Liver (tissue), 9 donors: ENCODE results near the gene PPM1N. TPM values are rescaled to one million over a fixed set of nuclear protein-coding genes. Genes with fewer than 3 reads are reported as not detected.

Experiments used
- DNase-seq: peaks from one replicate; pipeline ENCODE4 v3.0.0-alpha.2; 2017; ENCODE audit warnings: low spot score
- H3K27ac ChIP-seq, 2 donors: one replicate each; pipeline ENCODE4 v1.7.0; 2013; ENCODE audit warnings: inconsistent platforms in 2 of 2, low read length in 2 of 2, control low read depth in 1 of 2, low read depth in 1 of 2, mild to moderate bottlenecking in 1 of 2
- H3K27me3 ChIP-seq, 4 donors: one replicate each; pipeline versions ENCODE4 v1.6.1 to v1.7.0; 2013; ENCODE audit warnings: low read length in 3 of 4, inconsistent platforms in 1 of 4, mild to moderate bottlenecking in 1 of 4, moderate library complexity in 1 of 4; ENCODE audit not compliant: control insufficient read depth in 4 of 4, insufficient read depth in 4 of 4
- H3K36me3 ChIP-seq, 4 donors: one replicate each; pipeline versions ENCODE4 v1.6.1 to v1.7.0; 2013; ENCODE audit warnings: low read length in 3 of 4, mild to moderate bottlenecking in 3 of 4, low read depth in 1 of 4, moderate library complexity in 1 of 4; ENCODE audit not compliant: control insufficient read depth in 4 of 4, insufficient read depth in 3 of 4
- H3K4me1 ChIP-seq, 4 donors: one replicate each; pipeline versions ENCODE4 v1.6.1 to v1.7.0; 2013; ENCODE audit warnings: low read length in 3 of 4, mild to moderate bottlenecking in 3 of 4, moderate library complexity in 1 of 4; ENCODE audit not compliant: control insufficient read depth in 4 of 4, insufficient read depth in 4 of 4
- H3K4me3 ChIP-seq, 3 donors: one replicate each; pipeline versions ENCODE4 v1.6.1 to v1.7.0; 2013; ENCODE audit warnings: low read length in 3 of 3, control low read depth in 1 of 3, low read depth in 1 of 3, mild to moderate bottlenecking in 1 of 3
- H3K9ac ChIP-seq, 2 donors: one replicate each; pipeline ENCODE4 v1.7.0; 2013; ENCODE audit warnings: low read length in 2 of 2, mild to moderate bottlenecking in 2 of 2, moderate library complexity in 2 of 2, control low read depth in 1 of 2, low read depth in 1 of 2
- H3K9me3 ChIP-seq, 4 donors: one replicate each; pipeline versions ENCODE4 v1.6.1 to v1.7.0; 2013; ENCODE audit warnings: low read length in 3 of 4; ENCODE audit not compliant: control insufficient read depth in 4 of 4
- EGR1 ChIP-seq, 2 donors: IDR thresholded peaks; 2 replicates each; pipeline ENCODE4 v1.6.1; 2016 to 2018; ENCODE audit warnings: antibody characterized with exemption in 2 of 2, low read depth in 2 of 2
- FOXA1 ChIP-seq: IDR thresholded peaks from 2 replicates; pipeline ENCODE4 v1.6.1; 2016; ENCODE audit warnings: antibody characterized with exemption
- FOXA2 ChIP-seq: IDR thresholded peaks from 2 replicates; pipeline ENCODE4 v1.6.1; 2016; ENCODE audit warnings: antibody characterized with exemption
- GABPA ChIP-seq, 2 donors: IDR thresholded peaks in 1 of 2; conservative IDR thresholded peaks in 1 of 2; 2 replicates each; pipeline ENCODE4 v1.6.1; 2016; ENCODE audit warnings: antibody characterized with exemption in 2 of 2, mild to moderate bottlenecking in 1 of 2, moderate library complexity in 1 of 2
- HNF4A ChIP-seq, 2 donors: conservative IDR thresholded peaks; 2 replicates each; pipeline ENCODE4 v1.6.1; 2016; ENCODE audit warnings: antibody characterized with exemption in 2 of 2, mild to moderate bottlenecking in 2 of 2
- HNF4G ChIP-seq: IDR thresholded peaks from 2 replicates; pipeline ENCODE4 v1.6.1; 2016; ENCODE audit warnings: antibody characterized with exemption
- JUND ChIP-seq, 2 donors: IDR thresholded peaks; 2 replicates each; pipeline ENCODE4 v1.6.1; 2016; ENCODE audit warnings: antibody characterized with exemption in 2 of 2
- SP1 ChIP-seq: IDR thresholded peaks from 2 replicates; pipeline ENCODE4 v1.6.1; 2018; ENCODE audit warnings: antibody characterized with exemption, mild to moderate bottlenecking
- TAF1 ChIP-seq: conservative IDR thresholded peaks from 2 replicates; pipeline ENCODE4 v1.6.1; 2016; ENCODE audit warnings: antibody characterized with exemption, mild to moderate bottlenecking
- YY1 ChIP-seq: IDR thresholded peaks from 2 replicates; pipeline ENCODE4 v1.6.1; 2016; ENCODE audit warnings: antibody characterized with exemption, mild to moderate bottlenecking
- polyA plus RNA-seq, 2 donors: library from polyadenylated mRNA; stranded (reverse) in 1 of 2; unstranded in 1 of 2; fragments of 200-250 nt in 1 of 2; fragments of >200 nt in 1 of 2; fragmentation: Nextera tagmentation in 1 of 2; extraction: Ambion mirVana in 1 of 2; gene quantifications; one replicate each; pipeline versions ENCODE4 v1.2.1 to v1.2.3, GENCODE V29; 2013 to 2015
- total RNA-seq, 2 donors: library from RNA; depleted of rRNA; stranded (reverse); fragments of >200 nt; gene quantifications; one replicate each; pipeline ENCODE4 v1.2.3, GENCODE V29; 2014
- TF ChIP-seq, protein P1 (sequence below): IDR thresholded peaks from 2 replicates; pipeline ENCODE4 v1.6.1; 2016; ENCODE audit warnings: antibody characterized with exemption
- TF ChIP-seq, protein P2 (sequence below): IDR thresholded peaks from 2 replicates; pipeline ENCODE4 v1.6.1; 2016; ENCODE audit warnings: antibody characterized with exemption
- TF ChIP-seq, protein P3 (sequence below): fragments of 150-350 bp; IDR thresholded peaks from 2 replicates; pipeline ENCODE4 v1.5.1; 2017; ENCODE audit warnings: improper control_type of control experiment, low read depth, low read length; ENCODE audit not compliant: missing input control
- TF ChIP-seq, protein P4 (sequence below): IDR thresholded peaks from 2 replicates; pipeline ENCODE4 v1.6.1; 2016; ENCODE audit warnings: antibody characterized with exemption
- TF ChIP-seq, protein P5 (sequence below): IDR thresholded peaks from 2 replicates; pipeline ENCODE4 v1.6.1; 2016; ENCODE audit warnings: antibody characterized with exemption, mild to moderate bottlenecking
- donor health status: healthy.
- donor health status: healthy.
- donor health status: healthy.
- donor health status: healthy.
- donor health status: healthy.

Gene PPM1N
- total and polyA plus RNA-seq, 4 donors = 0.17 to 1.5 (median 0.47) TPM

DNA sequence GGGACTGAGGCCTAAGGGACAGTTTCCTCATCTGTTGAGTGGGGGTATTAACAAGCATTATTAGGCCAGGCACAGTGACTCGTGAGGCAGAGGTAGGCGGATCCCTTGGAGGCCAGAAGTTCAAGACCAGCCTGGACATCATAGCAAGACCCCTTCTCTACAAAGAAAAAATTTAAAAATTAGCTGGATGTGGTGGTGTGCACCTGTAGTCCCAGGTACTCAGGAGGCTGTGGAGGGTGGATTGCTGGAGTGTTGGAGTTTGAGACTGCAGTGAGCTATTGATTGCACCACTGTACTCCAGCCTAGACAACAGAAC lies 41.8 kb upstream of the PPM1N start (continued):
- TF ChIP-seq, protein P1, sequence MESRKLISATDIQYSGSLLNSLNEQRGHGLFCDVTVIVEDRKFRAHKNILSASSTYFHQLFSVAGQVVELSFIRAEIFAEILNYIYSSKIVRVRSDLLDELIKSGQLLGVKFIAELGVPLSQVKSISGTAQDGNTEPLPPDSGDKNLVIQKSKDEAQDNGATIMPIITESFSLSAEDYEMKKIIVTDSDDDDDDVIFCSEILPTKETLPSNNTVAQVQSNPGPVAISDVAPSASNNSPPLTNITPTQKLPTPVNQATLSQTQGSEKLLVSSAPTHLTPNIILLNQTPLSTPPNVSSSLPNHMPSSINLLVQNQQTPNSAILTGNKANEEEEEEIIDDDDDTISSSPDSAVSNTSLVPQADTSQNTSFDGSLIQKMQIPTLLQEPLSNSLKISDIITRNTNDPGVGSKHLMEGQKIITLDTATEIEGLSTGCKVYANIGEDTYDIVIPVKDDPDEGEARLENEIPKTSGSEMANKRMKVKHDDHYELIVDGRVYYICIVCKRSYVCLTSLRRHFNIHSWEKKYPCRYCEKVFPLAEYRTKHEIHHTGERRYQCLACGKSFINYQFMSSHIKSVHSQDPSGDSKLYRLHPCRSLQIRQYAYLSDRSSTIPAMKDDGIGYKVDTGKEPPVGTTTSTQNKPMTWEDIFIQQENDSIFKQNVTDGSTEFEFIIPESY = no peak
- TF ChIP-seq JUND (IDR thresholded peaks at IDR 0.05) (no peak), GABPA (IDR thresholded peaks at IDR 0.05 in 1 of 2, conservative IDR thresholded peaks at IDR 0.05 in 1 of 2) (no peak), FOXA1 (no peak), SP1 (no peak), HNF4G (no peak)
- TF ChIP-seq, protein P2, sequence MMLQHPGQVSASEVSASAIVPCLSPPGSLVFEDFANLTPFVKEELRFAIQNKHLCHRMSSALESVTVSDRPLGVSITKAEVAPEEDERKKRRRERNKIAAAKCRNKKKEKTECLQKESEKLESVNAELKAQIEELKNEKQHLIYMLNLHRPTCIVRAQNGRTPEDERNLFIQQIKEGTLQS = no peak

DNA sequence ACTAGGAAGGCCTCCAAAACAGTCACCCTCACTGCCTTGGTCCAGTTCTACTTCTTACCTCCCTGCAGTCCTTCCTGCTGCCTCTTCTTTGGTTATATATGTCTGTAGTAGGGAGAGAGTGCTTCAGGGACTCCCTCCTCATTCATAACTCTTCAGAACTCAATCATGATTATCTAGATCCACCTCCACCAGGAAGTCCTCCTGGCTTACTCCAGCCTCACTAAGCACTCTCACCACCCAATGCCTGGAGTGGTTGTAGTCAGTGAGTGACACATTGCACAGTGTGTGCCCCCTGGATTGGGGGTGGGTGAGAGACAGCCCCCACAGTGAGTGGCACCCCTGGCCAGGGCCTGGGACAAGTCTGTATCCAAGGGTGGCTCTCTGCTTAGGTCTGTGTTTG lies 40.5 kb upstream of the PPM1N start:
- TF ChIP-seq, protein P3, sequence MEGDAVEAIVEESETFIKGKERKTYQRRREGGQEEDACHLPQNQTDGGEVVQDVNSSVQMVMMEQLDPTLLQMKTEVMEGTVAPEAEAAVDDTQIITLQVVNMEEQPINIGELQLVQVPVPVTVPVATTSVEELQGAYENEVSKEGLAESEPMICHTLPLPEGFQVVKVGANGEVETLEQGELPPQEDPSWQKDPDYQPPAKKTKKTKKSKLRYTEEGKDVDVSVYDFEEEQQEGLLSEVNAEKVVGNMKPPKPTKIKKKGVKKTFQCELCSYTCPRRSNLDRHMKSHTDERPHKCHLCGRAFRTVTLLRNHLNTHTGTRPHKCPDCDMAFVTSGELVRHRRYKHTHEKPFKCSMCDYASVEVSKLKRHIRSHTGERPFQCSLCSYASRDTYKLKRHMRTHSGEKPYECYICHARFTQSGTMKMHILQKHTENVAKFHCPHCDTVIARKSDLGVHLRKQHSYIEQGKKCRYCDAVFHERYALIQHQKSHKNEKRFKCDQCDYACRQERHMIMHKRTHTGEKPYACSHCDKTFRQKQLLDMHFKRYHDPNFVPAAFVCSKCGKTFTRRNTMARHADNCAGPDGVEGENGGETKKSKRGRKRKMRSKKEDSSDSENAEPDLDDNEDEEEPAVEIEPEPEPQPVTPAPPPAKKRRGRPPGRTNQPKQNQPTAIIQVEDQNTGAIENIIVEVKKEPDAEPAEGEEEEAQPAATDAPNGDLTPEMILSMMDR = no peak
- TF ChIP-seq TAF1 (no peak), EGR1 (IDR thresholded peaks at IDR 0.05; ENCODE audit: low read depth in 2 of 2) (no peak), FOXA1 (no peak), JUND (IDR thresholded peaks at IDR 0.05) (no peak), YY1 (no peak), SP1 (no peak), FOXA2 (no peak), HNF4A (conservative IDR thresholded peaks at IDR 0.05) (no peak), GABPA (IDR thresholded peaks at IDR 0.05 in 1 of 2, conservative IDR thresholded peaks at IDR 0.05 in 1 of 2) (no peak), HNF4G (no peak)
- TF ChIP-seq, protein P2 = no peak
- TF ChIP-seq, protein P4, sequence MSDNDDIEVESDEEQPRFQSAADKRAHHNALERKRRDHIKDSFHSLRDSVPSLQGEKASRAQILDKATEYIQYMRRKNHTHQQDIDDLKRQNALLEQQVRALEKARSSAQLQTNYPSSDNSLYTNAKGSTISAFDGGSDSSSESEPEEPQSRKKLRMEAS = no peak
- TF ChIP-seq, protein P5, sequence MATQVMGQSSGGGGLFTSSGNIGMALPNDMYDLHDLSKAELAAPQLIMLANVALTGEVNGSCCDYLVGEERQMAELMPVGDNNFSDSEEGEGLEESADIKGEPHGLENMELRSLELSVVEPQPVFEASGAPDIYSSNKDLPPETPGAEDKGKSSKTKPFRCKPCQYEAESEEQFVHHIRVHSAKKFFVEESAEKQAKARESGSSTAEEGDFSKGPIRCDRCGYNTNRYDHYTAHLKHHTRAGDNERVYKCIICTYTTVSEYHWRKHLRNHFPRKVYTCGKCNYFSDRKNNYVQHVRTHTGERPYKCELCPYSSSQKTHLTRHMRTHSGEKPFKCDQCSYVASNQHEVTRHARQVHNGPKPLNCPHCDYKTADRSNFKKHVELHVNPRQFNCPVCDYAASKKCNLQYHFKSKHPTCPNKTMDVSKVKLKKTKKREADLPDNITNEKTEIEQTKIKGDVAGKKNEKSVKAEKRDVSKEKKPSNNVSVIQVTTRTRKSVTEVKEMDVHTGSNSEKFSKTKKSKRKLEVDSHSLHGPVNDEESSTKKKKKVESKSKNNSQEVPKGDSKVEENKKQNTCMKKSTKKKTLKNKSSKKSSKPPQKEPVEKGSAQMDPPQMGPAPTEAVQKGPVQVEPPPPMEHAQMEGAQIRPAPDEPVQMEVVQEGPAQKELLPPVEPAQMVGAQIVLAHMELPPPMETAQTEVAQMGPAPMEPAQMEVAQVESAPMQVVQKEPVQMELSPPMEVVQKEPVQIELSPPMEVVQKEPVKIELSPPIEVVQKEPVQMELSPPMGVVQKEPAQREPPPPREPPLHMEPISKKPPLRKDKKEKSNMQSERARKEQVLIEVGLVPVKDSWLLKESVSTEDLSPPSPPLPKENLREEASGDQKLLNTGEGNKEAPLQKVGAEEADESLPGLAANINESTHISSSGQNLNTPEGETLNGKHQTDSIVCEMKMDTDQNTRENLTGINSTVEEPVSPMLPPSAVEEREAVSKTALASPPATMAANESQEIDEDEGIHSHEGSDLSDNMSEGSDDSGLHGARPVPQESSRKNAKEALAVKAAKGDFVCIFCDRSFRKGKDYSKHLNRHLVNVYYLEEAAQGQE = no peak
- Histone ChIP-seq H3K4me3 (no peak overlapping the region), H3K4me1 (peaks cover 0 to 8% (median 0%) of the 10 kb centered on the region in 4 donors), H3K9ac (no peak overlapping the region), H3K9me3 (no peaks in the 10 kb centered on the region), H3K36me3 (no peaks in the 10 kb centered on the region), H3K27me3 (no peaks in the 10 kb centered on the region), H3K27ac (no peak overlapping the region)
- DNase-seq = no peak
